Smooth muscle cell (in vitro differentiated cells): ENCODE measurements around the gene ZNF598. TPM values are rescaled to one million over a fixed set of nuclear protein-coding genes. Genes with fewer than 3 reads are reported as not detected.

Source experiments
- DNase-seq: peaks from one replicate; lab custom pipeline; 2025; ENCODE audit not compliant: unreplicated experiment; lab: John Stamatoyannopoulos, UW
- H2AFZ ChIP-seq: fragments of 200-600 bp; sonication (generic); 2 replicates; pipeline ENCODE4 v1.6.0; 2016; ENCODE audit warnings: antibody characterized with exemption, low read depth, mild to moderate bottlenecking
- H3F3A ChIP-seq: fragments of 200-600 bp; sonication (generic); 2 replicates; pipeline ENCODE4 v1.6.0; 2017; ENCODE audit warnings: antibody characterized with exemption, low read depth
- H3K27ac ChIP-seq: fragments of 200-600 bp; sonication (generic); 2 replicates; pipeline ENCODE4 v1.5.1; 2016; ENCODE audit warnings: low read depth, mild to moderate bottlenecking
- H3K27me3 ChIP-seq: fragments of 200-600 bp; sonication (generic); 2 replicates; pipeline ENCODE4 v1.6.1; 2016; ENCODE audit warnings: low read depth, mild to moderate bottlenecking
- H3K36me3 ChIP-seq: fragments of 200-600 bp; sonication (generic); 2 replicates; pipeline ENCODE4 v1.5.1; 2016; ENCODE audit warnings: low read depth
- H3K4me1 ChIP-seq: fragments of 200-600 bp; sonication (generic); 2 replicates; pipeline ENCODE4 v1.5.1; 2016; ENCODE audit warnings: low read depth
- H3K4me2 ChIP-seq: fragments of 200-600 bp; sonication (generic); 2 replicates; pipeline ENCODE4 v1.6.0; 2016; ENCODE audit warnings: mild to moderate bottlenecking
- H3K4me3 ChIP-seq: fragments of 200-600 bp; sonication (generic); 2 replicates; pipeline ENCODE4 v1.5.1; 2016; ENCODE audit warnings: mild to moderate bottlenecking
- H3K79me2 ChIP-seq: fragments of 200-600 bp; sonication (generic); 2 replicates; pipeline ENCODE4 v1.6.0; 2016; ENCODE audit warnings: low read depth, mild to moderate bottlenecking
- H3K9ac ChIP-seq: fragments of 200-600 bp; sonication (generic); 2 replicates; pipeline ENCODE4 v1.6.0; 2016; ENCODE audit warnings: low read depth
- H3K9me3 ChIP-seq: fragments of 200-600 bp; sonication (generic); replicated peaks from 2 replicates; pipeline ENCODE4 v1.5.1; 2016; ENCODE audit warnings: low read depth
- H4K20me1 ChIP-seq: fragments of 200-600 bp; sonication (generic); 2 replicates; pipeline ENCODE4 v1.6.0; 2016; ENCODE audit warnings: low read depth
- CTCF ChIP-seq: fragments of 200-600 bp; sonication (generic); IDR thresholded peaks from 2 replicates; pipeline ENCODE4 v1.5.1; 2017; ENCODE audit warnings: borderline replicate concordance, mild to moderate bottlenecking, antibody characterized with exemption; ENCODE audit not compliant: insufficient read depth, poor library complexity, severe bottlenecking
- whole genome bisulfite sequencing: methylation state at CpG from one replicate; pipeline ENCODE4 v1.1.7; 2016; ENCODE audit warnings: low lambda C conversion rate; 5-methylcytosine and 5-hydroxymethylcytosine counted together
- polyA plus RNA-seq: library from polyadenylated mRNA; unstranded; fragments of >200 nt; fragmentation: Nextera tagmentation; extraction: Ambion mirVana; gene quantifications from 2 replicates; pipeline ENCODE4 v1.2.1, GENCODE V29; 2016
- total RNA-seq: library from RNA; depleted of rRNA; stranded (reverse); fragments of >200 nt; gene quantifications from 2 replicates; pipeline ENCODE4 v1.2.3, GENCODE V29; 2014

The ZNF598 gene
- total and polyA plus RNA-seq, 2 experiments from 2014 or later, result 27.2 to 27.9 TPM

GRCh38 chr16:2025251-2025650 is 15.6 kb upstream of the ZNF598 start:
- no peak overlapping the region for H3K4me2 ChIP-seq
- H3K27me3 ChIP-seq, result no peaks in the 10 kb centered on the region
- peaks cover 18% of the 10 kb centered on the region for H3K4me1 ChIP-seq
- no peaks in the 10 kb centered on the region for H3F3A ChIP-seq
- 91% methylated on average over 14 of the region's 14 CpGs for WGBS
- no peak overlapping the region for H3K27ac ChIP-seq
- no peak for DNase-seq
- peaks cover 12% of the 10 kb centered on the region for H4K20me1 ChIP-seq
- no peak overlapping the region for H3K4me3 ChIP-seq
- no peak overlapping the region for H3K9ac ChIP-seq
- H3K36me3 ChIP-seq, result no peaks in the 10 kb centered on the region
- no peak overlapping the region for H2AFZ ChIP-seq
- TF ChIP-seq CTCF, result no peak
- H3K9me3 ChIP-seq, result no peaks in the 10 kb centered on the region
- peaks cover 15% of the 10 kb centered on the region for H3K79me2 ChIP-seq

GRCh38 chr16:2024032-2024420 is 14.4 kb upstream of the ZNF598 start:
- WGBS, result 92% methylated on average over 12 of the region's 12 CpGs
- Histone ChIP-seq H3K9me3 (no peaks in the 10 kb centered on the region), H3K36me3 (no peaks in the 10 kb centered on the region), H4K20me1 (peaks cover 12% of the 10 kb centered on the region), H3K27ac (no peak overlapping the region), H3K27me3 (no peaks in the 10 kb centered on the region), H3F3A (no peaks in the 10 kb centered on the region), H3K9ac (no peak overlapping the region), H3K79me2 (peaks cover 15% of the 10 kb centered on the region), H2AFZ (no peak overlapping the region), H3K4me3 (no peak overlapping the region), H3K4me2 (peak overlapping the region; percentile 82), H3K4me1 (peaks cover 23% of the 10 kb centered on the region)
- DNase-seq, result no peak
- no peak for TF ChIP-seq CTCF

GRCh38 chr16:2023092-2024031 is 13.7 kb upstream of the ZNF598 start:
- H3K4me1 ChIP-seq, result peaks cover 23% of the 10 kb centered on the region
- peaks cover 6% of the 10 kb centered on the region for H4K20me1 ChIP-seq
- H2AFZ ChIP-seq, result peak overlapping the region; percentile 76
- peak overlapping the region; percentile 82 for H3K4me2 ChIP-seq
- H3F3A ChIP-seq, result no peaks in the 10 kb centered on the region
- peaks cover 12% of the 10 kb centered on the region for H3K79me2 ChIP-seq
- H3K27ac ChIP-seq, result peak overlapping the region; percentile 40
- peak; percentile 98 for TF ChIP-seq CTCF
- DNase-seq, result peak; percentile 94
- no peaks in the 10 kb centered on the region for H3K36me3 ChIP-seq
- H3K4me3 ChIP-seq, result peak overlapping the region; percentile 38
- 10% methylated on average over 42 of the region's 53 CpGs for WGBS
- H3K9ac ChIP-seq, result no peak overlapping the region
- no peaks in the 10 kb centered on the region for H3K27me3 ChIP-seq
- H3K9me3 ChIP-seq, result no peaks in the 10 kb centered on the region
